GM21825 (cell line): ENCODE results near the gene NFATC1.
"Not testable (repeated sequence)": the region's sequence is repeated elsewhere in the genome, so short reads cannot be mapped to it uniquely, and the experiment has no call there.

Experiments used
- ATAC-seq: cut with Tn5 transposase; IDR thresholded peaks from one replicate; pipeline ENCODE4 v1.9.1; 2021; ENCODE audit warnings: mild to moderate bottlenecking, moderate library complexity; ENCODE audit not compliant: unreplicated experiment

Gene NFATC1

GRCh38 chr18:79469751-79470505 is 74.2 kb downstream of the NFATC1 start:
- no peak for ATAC-seq

GRCh38 chr18:79470547-79470946 is 74.8 kb downstream of the NFATC1 start:
- ATAC-seq = no peak

- no peak for ATAC-seq
These were observed 75.3 kb downstream of the NFATC1 start for GRCh38 chr18:79471046-79471445.

- no peak for ATAC-seq
These were observed 75.9 kb downstream of the NFATC1 start for GRCh38 chr18:79471597-79471996.

- no peak for ATAC-seq
These were observed 76.4 kb downstream of the NFATC1 start for GRCh38 chr18:79472176-79472575.

- no peak for ATAC-seq
These were observed 77.2 kb downstream of the NFATC1 start for GRCh38 chr18:79472946-79473345.

GRCh38 chr18:79476031-79476917 is 80.5 kb downstream of the NFATC1 start:
- ATAC-seq = no peak

GRCh38 chr18:79476918-79477571 is 81.3 kb downstream of the NFATC1 start:
- ATAC-seq = no peak

- no peak for ATAC-seq
These were observed 82.2 kb downstream of the NFATC1 start for GRCh38 chr18:79477711-79478483.

GRCh38 chr18:79478484-79479115 is 82.9 kb downstream of the NFATC1 start:
- no peak for ATAC-seq

- ATAC-seq = no peak
These were observed 83.5 kb downstream of the NFATC1 start for GRCh38 chr18:79479116-79479760.

GRCh38 chr18:79479761-79480161 is 84.0 kb downstream of the NFATC1 start:
- ATAC-seq = no peak

GRCh38 chr18:79480171-79481045 is 84.7 kb downstream of the NFATC1 start:
- no peak for ATAC-seq

GRCh38 chr18:79481046-79481790 is 85.5 kb downstream of the NFATC1 start:
- ATAC-seq = no peak

- not testable (repeated sequence) for ATAC-seq
These were observed 87.7 kb downstream of the NFATC1 start for GRCh38 chr18:79483393-79483792.

GRCh38 chr18:79483971-79484491 is 88.3 kb downstream of the NFATC1 start:
- ATAC-seq = no peak

GRCh38 chr18:79484661-79485621 is 89.2 kb downstream of the NFATC1 start:
- no peak for ATAC-seq
